Activated effector memory CD4-positive, alpha-beta T cell treated with anti-CD3 and anti-CD28 coated beads, Interleukin-2, amount 50 U/mL, for 16 hours (primary cell): Measurements from ENCODE around the gene NCKAP5.

ENCODE experiments used
- DNase-seq: peaks from one replicate; pipeline ENCODE4 v3.0.0-alpha.2; 2020

Gene NCKAP5

GRCh38 chr2:133371286-133371685 is 197.0 kb downstream of the NCKAP5 start:
- no peak for DNase-seq

DNA sequence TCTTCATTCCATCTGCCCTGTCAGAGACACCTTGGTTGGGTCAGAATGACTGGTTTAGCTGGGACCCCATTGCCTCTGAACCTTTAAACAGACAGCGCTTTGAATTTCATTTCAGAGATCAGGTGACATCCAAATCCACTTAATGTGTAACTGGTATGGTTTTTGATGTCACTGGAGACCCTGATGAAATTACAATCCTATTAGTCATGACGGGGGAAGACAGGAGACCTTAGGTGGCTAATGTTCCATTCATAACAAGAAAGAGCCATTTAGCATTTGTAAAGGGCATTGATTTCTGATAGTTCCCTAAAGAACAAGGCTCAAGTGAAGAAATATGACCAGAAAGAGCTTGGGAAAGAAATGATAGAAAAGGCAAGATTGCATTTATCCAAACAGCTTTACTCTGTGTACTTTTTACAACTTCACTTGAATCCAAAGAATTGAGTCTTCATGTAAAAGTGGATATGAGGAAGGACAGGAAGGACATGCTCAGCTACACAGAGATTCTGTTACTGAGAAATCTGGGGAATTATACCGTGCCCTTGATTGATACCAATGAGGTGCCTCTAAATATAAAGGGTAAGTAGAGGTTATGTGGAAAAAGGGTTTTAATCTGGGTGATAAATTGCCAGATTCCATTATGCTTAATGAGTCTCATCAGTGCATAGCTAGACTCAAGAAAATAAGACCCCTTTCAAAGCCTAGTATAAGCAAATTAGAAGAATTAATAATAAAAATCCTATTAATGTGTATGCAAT is 198.2 kb downstream of the NCKAP5 start:
- DNase-seq, result no peak

GRCh38 chr2:133365117-133365516 is 203.1 kb downstream of the NCKAP5 start:
- DNase-seq, result no peak

- no peak for DNase-seq
These were observed 203.6 kb downstream of the NCKAP5 start for GRCh38 chr2:133364636-133365035.

- DNase-seq, result no peak
These were observed 204.4 kb downstream of the NCKAP5 start for GRCh38 chr2:133363884-133364283.

- DNase-seq, result no peak
These were observed 206.2 kb downstream of the NCKAP5 start for GRCh38 chr2:133362061-133362476.

- DNase-seq, result no peak
These were observed 207.4 kb downstream of the NCKAP5 start for GRCh38 chr2:133360882-133361281.

DNA sequence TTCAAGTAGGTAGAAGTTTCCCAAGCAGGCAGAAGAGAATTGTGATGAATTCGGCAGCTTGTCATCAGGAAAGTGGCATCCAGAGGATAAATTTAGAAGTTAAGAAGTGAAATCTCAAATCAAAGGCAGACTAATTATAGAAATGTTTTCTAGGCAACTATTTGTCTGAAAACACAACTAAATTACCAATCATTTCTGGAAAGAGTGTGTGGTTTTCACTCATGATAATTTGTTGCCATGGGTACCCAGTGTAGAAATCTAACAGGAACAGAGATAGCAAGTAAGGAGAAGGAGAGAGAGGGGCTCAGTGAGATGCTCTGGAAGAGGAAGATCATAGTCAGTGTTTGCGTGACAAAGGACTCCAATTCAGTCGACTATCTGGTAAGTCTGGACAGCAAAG is 208.1 kb downstream of the NCKAP5 start:
- no peak for DNase-seq

GRCh38 chr2:133352719-133353118 is 215.5 kb downstream of the NCKAP5 start:
- no peak for DNase-seq

DNA sequence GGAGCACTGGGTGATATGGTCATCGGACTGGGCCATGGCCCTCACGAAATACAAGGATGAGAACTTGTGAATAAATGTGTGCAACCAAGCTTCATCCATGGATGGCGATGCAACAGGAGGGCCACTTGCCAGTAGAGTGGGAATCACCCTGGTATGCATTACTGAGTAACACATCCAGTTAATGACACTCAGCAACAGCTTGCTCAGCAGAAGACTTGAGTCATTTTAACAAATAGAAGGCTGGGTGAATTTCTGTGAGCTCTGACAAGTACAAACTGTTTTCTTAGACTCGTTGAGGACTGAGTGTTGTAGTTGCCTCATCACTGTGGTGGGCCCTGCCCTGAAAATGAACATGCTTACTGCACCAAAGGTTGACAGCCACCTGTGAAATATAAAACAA is 221.6 kb downstream of the NCKAP5 start:
- no peak for DNase-seq

GRCh38 chr2:133345638-133346037 is 222.6 kb downstream of the NCKAP5 start:
- no peak for DNase-seq

DNA sequence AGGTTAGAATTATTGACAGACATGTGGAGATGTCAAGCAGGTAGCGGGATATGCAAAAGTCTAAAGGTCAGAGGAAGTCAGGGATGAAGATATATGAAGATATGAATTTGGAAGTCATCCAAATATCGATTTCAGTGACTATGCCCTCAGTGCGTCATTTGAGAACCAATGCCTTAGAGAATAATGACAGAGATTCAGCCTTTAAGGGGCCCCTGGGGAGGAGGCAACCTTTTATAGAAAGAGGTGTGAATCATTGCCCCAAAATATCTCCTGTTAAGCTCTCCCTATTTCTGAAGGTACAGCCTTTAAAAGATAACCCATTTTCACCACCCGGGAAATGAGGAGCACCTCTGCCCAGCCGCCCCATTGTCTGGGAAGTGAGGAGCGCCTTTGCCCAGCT is 223.4 kb downstream of the NCKAP5 start:
- no peak for DNase-seq

- DNase-seq, result no peak
These were observed 225.3 kb downstream of the NCKAP5 start for GRCh38 chr2:133343018-133343352.

DNA sequence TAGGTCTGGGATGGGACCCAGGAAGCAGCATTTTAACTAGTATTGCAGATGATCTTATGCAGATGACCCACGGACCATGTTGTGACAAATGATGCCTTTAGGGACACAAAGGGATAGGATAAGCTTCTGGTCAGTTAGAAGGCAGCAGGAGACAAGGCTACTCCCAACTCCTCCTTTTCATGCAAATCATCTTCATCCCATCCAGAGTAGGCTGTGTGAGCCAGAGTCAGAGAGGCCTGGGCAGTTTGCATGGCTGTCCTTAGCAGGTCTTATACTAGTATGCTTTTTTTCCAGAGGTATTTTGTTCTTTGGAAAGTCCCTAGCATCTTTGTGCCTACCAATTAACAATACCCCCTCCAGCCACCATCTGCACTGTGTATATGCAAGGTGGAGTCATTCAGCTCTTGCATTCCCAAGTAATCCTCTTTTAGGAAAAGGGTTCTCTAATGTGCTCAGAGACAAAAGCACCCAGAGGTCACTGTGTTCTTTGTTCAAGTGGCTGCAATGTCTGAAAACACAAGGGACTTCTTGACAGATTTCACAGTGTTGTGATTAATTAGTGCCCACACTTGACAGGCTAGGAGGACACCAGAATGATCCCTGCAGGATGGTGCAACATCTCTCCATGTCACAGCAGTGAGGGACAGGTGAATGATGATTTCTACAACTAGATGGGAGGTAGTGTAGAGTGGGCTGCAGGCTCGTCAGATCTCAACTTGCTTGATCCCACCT is 225.8 kb downstream of the NCKAP5 start:
- no peak for DNase-seq

DNA sequence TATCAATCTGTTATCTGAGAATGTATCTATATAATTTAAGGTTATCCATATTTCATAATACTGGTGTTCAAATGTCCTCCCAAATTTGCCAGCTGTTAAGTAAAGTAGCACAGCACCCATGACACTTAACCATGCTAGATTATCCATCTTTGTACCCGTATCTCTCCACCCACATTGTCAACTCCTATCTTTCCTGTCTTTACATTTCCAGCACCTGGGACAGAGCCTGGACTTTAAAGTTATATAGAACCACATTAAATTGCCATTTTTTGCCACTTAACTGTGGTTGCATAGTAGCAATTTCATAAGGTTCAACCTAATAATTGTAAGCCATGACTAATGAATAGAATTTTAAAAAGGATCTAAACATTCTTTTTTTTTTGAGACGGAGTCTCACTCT is 226.7 kb downstream of the NCKAP5 start:
- no peak for DNase-seq

DNA sequence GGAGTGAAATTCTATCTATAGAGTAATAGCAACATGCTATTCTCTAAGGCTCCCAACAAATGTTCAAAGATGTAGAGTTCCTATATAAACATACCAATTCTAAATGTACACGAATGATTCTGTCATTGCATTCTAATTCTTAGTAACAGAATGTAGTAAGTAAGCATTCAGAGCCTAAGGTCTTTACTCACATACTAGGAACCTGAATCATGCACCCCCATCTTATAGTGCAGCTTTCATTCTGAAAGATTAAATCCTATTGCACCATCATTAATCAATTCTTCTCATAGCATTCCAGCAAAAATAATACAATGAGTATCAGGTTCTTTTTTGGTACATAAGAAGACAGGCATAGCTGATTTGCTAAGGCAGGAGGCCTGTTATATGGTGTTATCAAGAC is 230.0 kb downstream of the NCKAP5 start:
- no peak for DNase-seq

DNA sequence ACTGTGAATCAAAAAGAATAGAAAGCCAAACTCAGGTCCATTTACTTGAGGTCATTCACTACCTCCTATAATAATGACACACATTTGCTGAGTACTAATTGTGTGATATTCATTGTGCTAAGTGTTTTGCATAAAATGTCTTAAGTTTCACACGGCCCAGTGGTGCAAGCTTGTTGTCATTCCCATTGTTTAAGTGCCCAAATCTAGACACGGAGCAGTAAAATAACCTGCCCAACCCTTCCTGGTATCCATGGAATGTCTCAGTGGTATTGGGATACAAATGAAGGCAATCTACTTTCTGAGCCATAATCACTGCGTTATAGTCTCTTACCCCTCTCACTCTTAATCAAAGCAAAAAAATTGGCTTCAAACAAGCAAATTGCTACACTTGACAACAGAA is 233.3 kb downstream of the NCKAP5 start:
- DNase-seq, result no peak

DNA sequence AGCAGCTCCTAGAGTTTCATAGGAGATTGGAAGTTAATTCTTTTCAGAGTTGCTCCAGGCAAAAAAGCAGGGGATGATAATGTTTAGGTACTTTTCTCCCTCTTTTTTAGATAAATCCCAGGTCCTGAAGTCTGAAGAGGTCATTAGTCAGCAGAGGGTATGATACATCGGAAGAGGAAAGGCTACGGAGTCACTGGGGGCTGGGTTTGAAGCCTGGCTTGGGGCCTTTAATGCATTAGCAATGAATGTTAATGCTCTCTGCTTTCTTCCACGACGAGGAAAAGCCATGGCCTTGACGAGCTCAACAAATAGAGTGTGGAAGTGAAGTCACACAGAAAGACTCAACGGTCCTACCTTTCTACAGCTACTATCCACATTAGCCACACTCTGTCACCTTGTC is 235.1 kb downstream of the NCKAP5 start:
- no peak for DNase-seq

GRCh38 chr2:133331436-133331835 is 236.8 kb downstream of the NCKAP5 start:
- no peak for DNase-seq

DNA sequence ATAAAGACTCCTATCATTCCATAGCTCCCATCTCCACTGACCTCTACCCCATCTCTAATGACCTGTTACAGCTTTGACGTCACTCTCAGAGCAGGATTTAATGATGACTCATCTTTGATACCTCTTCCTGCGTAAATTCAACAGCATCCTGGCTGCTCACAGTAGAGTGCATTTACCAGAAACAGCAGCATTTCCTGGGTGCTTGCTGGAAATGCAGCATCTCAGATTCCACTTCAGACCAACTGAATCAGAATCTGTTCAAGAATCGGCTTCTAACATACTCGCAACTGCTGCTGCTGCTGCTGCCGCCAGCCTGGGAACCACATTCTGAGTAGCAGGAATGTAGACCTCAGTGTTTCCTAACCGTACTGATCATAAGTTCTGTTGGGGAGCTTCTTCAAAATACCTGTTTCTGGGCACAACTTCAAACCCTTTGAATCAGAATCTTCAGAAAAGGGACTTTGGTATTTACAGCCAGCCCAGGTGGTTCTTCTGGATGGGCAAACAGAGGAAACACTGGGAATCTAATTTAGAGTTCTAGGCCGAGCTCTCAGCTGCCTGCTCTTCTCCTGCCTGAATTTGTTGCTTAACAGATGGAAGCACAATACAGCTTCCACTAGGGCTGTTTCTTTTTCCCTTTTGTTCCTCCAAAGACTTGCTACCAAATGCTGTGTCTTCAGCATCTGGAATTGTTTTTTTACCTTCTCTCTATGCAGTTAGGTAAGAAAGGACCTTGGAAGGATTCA is 241.4 kb downstream of the NCKAP5 start:
- DNase-seq, result no peak

- DNase-seq, result no peak
These were observed 244.1 kb downstream of the NCKAP5 start for GRCh38 chr2:133324150-133324561.

DNA sequence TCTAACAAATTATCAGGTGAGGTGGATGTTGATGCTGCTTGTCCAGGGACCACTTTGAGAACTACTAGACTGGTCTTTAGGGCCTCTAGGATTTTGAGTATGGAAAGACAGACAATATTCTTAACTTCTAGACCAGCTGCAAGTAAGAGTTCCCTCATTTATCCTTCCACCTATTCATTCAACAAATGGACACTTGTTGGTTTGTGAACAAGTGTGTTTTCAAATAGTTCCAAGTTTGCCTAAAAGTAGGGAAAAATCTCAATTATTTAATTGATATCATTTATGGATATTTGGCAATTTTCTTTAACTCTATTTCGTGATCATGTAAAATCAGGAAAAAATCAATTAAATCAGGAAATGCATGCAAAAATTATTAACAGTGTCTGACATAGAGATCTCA is 245.4 kb downstream of the NCKAP5 start:
- no peak for DNase-seq

DNA sequence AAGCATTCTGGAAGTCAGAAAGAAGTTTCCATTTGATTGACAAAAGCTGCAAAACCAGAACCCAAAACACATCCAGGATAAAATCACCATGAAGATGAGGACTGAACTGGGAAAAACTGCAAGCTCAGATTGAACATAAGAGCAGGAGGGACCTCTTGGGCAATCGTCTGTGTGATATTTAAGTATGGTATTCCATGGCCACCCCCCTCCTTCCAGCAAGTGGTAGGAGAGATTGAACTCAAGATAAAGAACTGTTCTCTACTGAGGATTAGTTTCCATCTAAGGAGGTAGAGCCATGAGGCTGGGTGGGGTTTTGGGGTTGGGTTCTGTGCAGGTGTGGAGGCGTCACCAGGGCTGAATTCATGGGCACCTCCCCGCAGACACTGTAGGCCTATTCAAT is 251.1 kb downstream of the NCKAP5 start:
- DNase-seq, result no peak

DNA sequence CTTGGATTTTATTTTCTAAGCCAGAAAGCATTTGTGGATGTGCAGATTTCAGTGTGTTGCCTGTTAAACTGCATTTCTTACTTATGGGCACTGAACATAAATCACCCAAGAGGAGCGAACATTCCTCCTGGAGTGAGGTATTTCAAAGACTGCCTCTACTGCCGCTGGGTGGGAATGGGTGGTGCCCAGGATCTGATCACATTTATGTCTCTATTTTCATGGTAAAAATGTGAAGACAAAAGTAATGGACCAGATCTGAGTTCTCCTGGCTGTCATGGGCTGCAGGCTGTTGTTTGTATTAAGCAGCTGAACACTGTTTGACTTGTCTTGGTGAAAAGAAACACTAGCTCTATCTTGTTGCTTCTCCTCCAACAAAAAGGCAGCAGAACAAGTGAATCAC is 251.7 kb downstream of the NCKAP5 start:
- no peak for DNase-seq
